GM12864 (cell line): Measurements from ENCODE around the gene GIPR.

Experiments used
- DNase-seq: peaks from one replicate; pipeline ENCODE4 v3.0.0-alpha.2; 2011; ENCODE audit warnings: low read depth
- H3K4me3 ChIP-seq: 2 replicates; pipeline ENCODE4 v1.5.1; 2011; ENCODE audit warnings: mild to moderate bottlenecking, low read depth, low read length, control low read depth
- CTCF ChIP-seq: IDR thresholded peaks from 2 replicates; pipeline ENCODE4 v1.5.1; 2011; ENCODE audit warnings: low read depth, mild to moderate bottlenecking, moderate library complexity, low read length, control low read depth, inconsistent platforms; ENCODE audit errors: missing control alignments

Gene GIPR

GRCh38 chr19:45693106-45693788 lies 25.2 kb downstream of the GIPR start:
- DNase-seq: no peak
- peak overlapping the region; percentile 79 for H3K4me3 ChIP-seq

GRCh38 chr19:45701676-45702075 lies 33.7 kb downstream of the GIPR start:
- no peak for DNase-seq
- TF ChIP-seq CTCF: no peak
- H3K4me3 ChIP-seq: no peak overlapping the region

More at GRCh38 chr19:45693106-45693788, 25.2 kb downstream of the GIPR start:
- TF ChIP-seq CTCF: peak; percentile 93

GRCh38 chr19:45705115-45705514 lies 37.1 kb downstream of the GIPR start:
- no peak overlapping the region for H3K4me3 ChIP-seq
- no peak for DNase-seq
- no peak for TF ChIP-seq CTCF

- no peak for TF ChIP-seq CTCF
- no peak for DNase-seq
- no peak overlapping the region for H3K4me3 ChIP-seq
Measured at GRCh38 chr19:45705710-45706415, 37.8 kb downstream of the GIPR start.

DNA sequence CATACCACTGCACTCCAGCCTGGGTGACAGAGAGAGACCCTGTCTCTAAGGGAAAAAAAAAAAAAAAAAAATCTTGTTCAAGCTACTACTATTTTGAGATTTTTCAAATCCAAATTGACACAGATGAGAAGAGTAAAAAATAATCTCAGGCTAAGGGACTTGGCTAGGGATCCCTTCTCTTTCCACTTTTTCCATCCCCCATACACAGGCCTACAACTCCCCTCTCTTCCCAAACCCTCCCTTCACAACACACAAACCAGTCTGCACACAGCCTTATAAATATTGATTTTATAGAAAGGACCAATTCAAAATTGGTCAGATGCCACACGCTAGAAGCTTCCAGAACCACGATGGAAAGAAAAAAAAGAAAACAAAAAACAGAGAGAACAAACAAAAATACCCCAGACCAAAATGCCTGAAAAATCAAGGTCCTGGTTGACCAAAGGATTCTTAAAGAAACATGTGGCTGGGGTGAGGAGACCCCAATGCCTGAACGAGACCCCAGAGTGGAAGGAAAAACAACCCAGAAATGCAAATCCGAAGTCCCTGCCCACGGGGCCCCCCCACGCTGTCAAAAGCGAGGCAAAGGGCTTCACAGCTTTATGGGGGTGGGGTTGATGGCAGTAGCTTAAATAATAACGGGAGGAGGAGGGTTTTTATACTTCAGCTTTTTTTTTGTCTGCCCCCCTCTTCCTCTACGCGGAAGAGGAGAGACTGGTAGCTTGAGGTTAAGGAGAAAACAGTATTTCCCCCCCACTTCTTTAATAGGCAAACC lies 42.5 kb downstream of the GIPR start:
- no peak for DNase-seq
- no peak overlapping the region for H3K4me3 ChIP-seq
- no peak for TF ChIP-seq CTCF

- no peak for TF ChIP-seq CTCF
- DNase-seq: no peak
- no peak overlapping the region for H3K4me3 ChIP-seq
Measured at GRCh38 chr19:45711851-45712698, 44.1 kb downstream of the GIPR start.
